Gastroesophageal sphincter (tissue), 4 donors: ENCODE data around the gene METTL6. TPM values are rescaled to one million over a fixed set of nuclear protein-coding genes. Genes with fewer than 3 reads are reported as not detected.

ENCODE experiments used
- ATAC-seq: fragments of 150-250 bp; one replicate; pipeline ENCODE4 v1.9.1; 2016; ENCODE audit warnings: mild to moderate bottlenecking, moderate library complexity
- H3K27ac ChIP-seq, 4 donors: fragments of 200-600 bp; sonication (generic) in 3 of 4; 1 replicate in 3 of 4; 2 replicates in 1 of 4; pipeline ENCODE4 v1.5.1; 2016 to 2019
- H3K27me3 ChIP-seq: fragments of 200-600 bp; sonication (generic); one replicate; pipeline ENCODE4 v1.5.1; 2019
- H3K36me3 ChIP-seq, 2 donors: fragments of 200-600 bp; sonication (generic); one replicate each; pipeline ENCODE4 v1.5.1; 2019; ENCODE audit warnings: control low read depth in 1 of 2
- H3K4me1 ChIP-seq, 3 donors: fragments of 200-600 bp; sonication (generic); 1 replicate in 2 of 3; 2 replicates in 1 of 3; pipeline ENCODE4 v1.5.1; 2016 to 2019; ENCODE audit warnings: control low read depth in 2 of 3
- H3K4me3 ChIP-seq, 2 donors: fragments of 200-600 bp; sonication (generic); one replicate each; pipeline ENCODE4 v1.5.1; 2019; ENCODE audit warnings: mild to moderate bottlenecking in 1 of 2, moderate library complexity in 1 of 2
- H3K9me3 ChIP-seq, 3 donors: fragments of 200-600 bp; sonication (generic); one replicate each; pipeline ENCODE4 v1.5.1; 2017 to 2019; ENCODE audit warnings: control low read depth in 2 of 3
- CTCF ChIP-seq, 4 experiments: fragments of 200-600 bp in 2 of 4; fragments of 450-650 bp in 2 of 4; sonication (generic) in 1 of 4; IDR thresholded peaks; one replicate each; pipeline ENCODE4 v1.5.1; 2017 to 2019; ENCODE audit warnings: antibody characterized with exemption in 4 of 4, mild to moderate bottlenecking in 2 of 4, moderate library complexity in 2 of 4
- EP300 ChIP-seq: sonication (generic); formaldehyde crosslinking; IDR thresholded peaks from one replicate; pipeline ENCODE4 v1.6.1; 2017; ENCODE audit warnings: antibody characterized with exemption, mild to moderate bottlenecking
- POLR2A ChIP-seq, 2 donors: fragments of 450-650 bp; IDR thresholded peaks; one replicate each; pipeline ENCODE4 v1.6.1; 2017; ENCODE audit warnings: antibody characterized with exemption in 2 of 2, mild to moderate bottlenecking in 2 of 2, moderate library complexity in 1 of 2
- POLR2AphosphoS5 ChIP-seq: sonication (generic); formaldehyde crosslinking; IDR thresholded peaks from one replicate; pipeline ENCODE4 v1.6.1; 2017; ENCODE audit warnings: antibody characterized with exemption
- WGBS, 2 donors: methylation state at CpG; one replicate each; pipeline ENCODE4 v1.1.5; 2018; ENCODE audit warnings: low coverage in 1 of 2; 5-methylcytosine and 5-hydroxymethylcytosine counted together
- total RNA-seq, 4 donors: library from RNA; depleted of rRNA; stranded (reverse); fragments of >200 nt; gene quantifications; one replicate each; pipeline ENCODE4 v1.1.0, GENCODE V29; 2016

METTL6 gene
- total RNA-seq, 4 donors from 2014 or later: 9.0 to 17.1 (median 11.7) TPM

- 65% methylated on average over 2 of the region's 6 CpGs; no CpG with 5 or more reads in 1 of the 2 donors for WGBS, 2 donors
- no peak for ATAC-seq
- Histone ChIP-seq H3K27ac (no peak overlapping the region), H3K4me1 (peaks cover 0 to 9% (median 0%) of the 10 kb centered on the region in 3 donors), H3K9me3 (no peaks in the 10 kb centered on the region), H3K4me3 (no peak overlapping the region), H3K36me3 (peaks cover 6 to 100% of the 10 kb centered on the region in 2 donors), H3K27me3 (no peaks in the 10 kb centered on the region)
- TF ChIP-seq CTCF (IDR thresholded peaks at IDR 0.05): no peak
- TF ChIP-seq POLR2AphosphoS5: no peak
- no peak for TF ChIP-seq POLR2A (IDR thresholded peaks at IDR 0.05)
- no peak for TF ChIP-seq EP300
Measured at GRCh38 chr3:15436246-15436645, 8.9 kb upstream of the METTL6 start.

GRCh38 chr3:15434756-15435155 lies 7.4 kb upstream of the METTL6 start:
- TF ChIP-seq CTCF (IDR thresholded peaks at IDR 0.05): no peak
- TF ChIP-seq POLR2AphosphoS5: no peak
- no peak for ATAC-seq
- peaks cover 6 to 98% of the 10 kb centered on the region in 2 donors for H3K36me3 ChIP-seq
- H3K9me3 ChIP-seq: no peaks in the 10 kb centered on the region
- WGBS, 2 donors: 88% methylated on average over 4 of the region's 4 CpGs; no CpG with 5 or more reads in 1 of the 2 donors
- no peak overlapping the region for H3K4me3 ChIP-seq
- H3K4me1 ChIP-seq: peaks cover 0 to 11% (median 0%) of the 10 kb centered on the region in 3 donors
- H3K27me3 ChIP-seq: no peaks in the 10 kb centered on the region
- no peak overlapping the region for H3K27ac ChIP-seq

- 91 to 100% methylated on average over 1 of the region's 1 CpG for WGBS, 2 donors
- Histone ChIP-seq H3K4me1 (peaks cover 0 to 24% (median 7%) of the 10 kb centered on the region in 3 donors), H3K36me3 (peaks cover 6 to 86% of the 10 kb centered on the region in 2 donors), H3K4me3 (no peak overlapping the region), H3K27me3 (no peaks in the 10 kb centered on the region), H3K27ac (no peak overlapping the region), H3K9me3 (no peaks in the 10 kb centered on the region)
- no peak for ATAC-seq
- TF ChIP-seq POLR2A (IDR thresholded peaks at IDR 0.05) (no peak), EP300 (no peak)
Measured at GRCh38 chr3:15433531-15433930, 6.2 kb upstream of the METTL6 start.

GRCh38 chr3:15431256-15431837 lies 4.0 kb upstream of the METTL6 start:
- no peak for TF ChIP-seq POLR2A (IDR thresholded peaks at IDR 0.05)
- no peak for TF ChIP-seq POLR2AphosphoS5
- TF ChIP-seq CTCF (IDR thresholded peaks at IDR 0.05): no peak
- TF ChIP-seq EP300: no peak
- no peaks in the 10 kb centered on the region for H3K9me3 ChIP-seq
- H3K4me3 ChIP-seq: no peak overlapping the region
- 61 to 81% methylated on average over 2 to 3 of the region's 3 CpGs for WGBS, 2 donors
- peaks cover 6 to 64% of the 10 kb centered on the region in 2 donors for H3K36me3 ChIP-seq
- ATAC-seq: no peak
- peaks cover 0 to 35% (median 11%) of the 10 kb centered on the region in 3 donors for H3K4me1 ChIP-seq
- H3K27me3 ChIP-seq: no peaks in the 10 kb centered on the region
- H3K27ac ChIP-seq: no peak overlapping the region

- H3K27me3 ChIP-seq: no peaks in the 10 kb centered on the region
- no peaks in the 10 kb centered on the region for H3K9me3 ChIP-seq
- WGBS, 2 donors: 69 to 80% methylated on average over 1 of the region's 1 CpG
- TF ChIP-seq CTCF (IDR thresholded peaks at IDR 0.05) (no peak), EP300 (no peak), POLR2AphosphoS5 (no peak), POLR2A (IDR thresholded peaks at IDR 0.05) (no peak)
- H3K27ac ChIP-seq: no peak overlapping the region
- peaks cover 6 to 57% of the 10 kb centered on the region in 2 donors for H3K36me3 ChIP-seq
- ATAC-seq: no peak
- no peak overlapping the region for H3K4me3 ChIP-seq
- H3K4me1 ChIP-seq: peaks cover 0 to 42% (median 15%) of the 10 kb centered on the region in 3 donors
Measured at GRCh38 chr3:15430624-15431023, 3.3 kb upstream of the METTL6 start.
